ENCODE data around the gene THADA.

GRCh38 chr2:43367012-43367782 lies 228.6 kb downstream of the THADA start:
- TF ChIP-seq POLR2A (IDR thresholded peaks at IDR 0.05): no peak
- TF ChIP-seq CTCF (IDR thresholded peaks at IDR 0.05): no peak
